Transverse colon (tissue), 4 donors: ENCODE data around the gene CFAP92. TPM values are rescaled to one million over a fixed set of nuclear protein-coding genes. Genes with fewer than 3 reads are reported as not detected.

Source experiments
- DNase-seq: peaks from one replicate; pipeline ENCODE4 v3.0.0-alpha.2; 2019
- H3K27ac ChIP-seq, 4 donors: fragments of 200-600 bp; sonication (generic); 2 replicates each; pipeline ENCODE4 v1.5.1; 2016 to 2018; ENCODE audit warnings: inconsistent platforms in 4 of 4
- H3K27me3 ChIP-seq: fragments of 200-600 bp; sonication (generic); 2 replicates; pipeline ENCODE4 v1.5.1; 2017; ENCODE audit warnings: inconsistent platforms
- H3K36me3 ChIP-seq, 4 donors: fragments of 200-600 bp; sonication (generic); 2 replicates each; pipeline ENCODE4 v1.5.1; 2017 to 2019; ENCODE audit warnings: inconsistent platforms in 4 of 4
- H3K4me1 ChIP-seq, 4 donors: fragments of 200-600 bp; sonication (generic); 2 replicates each; pipeline ENCODE4 v1.5.1; 2017 to 2020; ENCODE audit warnings: inconsistent platforms in 4 of 4
- H3K4me3 ChIP-seq, 4 donors: fragments of 200-600 bp; sonication (generic); 1 replicate in 1 of 4; 2 replicates in 3 of 4; pipeline versions ENCODE4 v1.5.1 to v1.6.1; 2017 to 2019; ENCODE audit warnings: inconsistent platforms in 4 of 4
- H3K9me3 ChIP-seq, 2 donors: fragments of 200-600 bp; sonication (generic); 2 replicates each; pipeline ENCODE4 v1.5.1; 2017 to 2019; ENCODE audit warnings: inconsistent platforms in 2 of 2
- CTCF ChIP-seq, 5 experiments: fragments of 200-600 bp in 3 of 5; fragments of 450-650 bp in 2 of 5; sonication (generic) in 3 of 5; IDR thresholded peaks; 1 replicate in 2 of 5; 2 replicates in 3 of 5; pipeline ENCODE4 v1.5.1; 2016 to 2017; ENCODE audit warnings: antibody characterized with exemption in 5 of 5, inconsistent platforms in 3 of 5, mild to moderate bottlenecking in 2 of 5, moderate library complexity in 1 of 5
- EP300 ChIP-seq: sonication (generic); formaldehyde crosslinking; IDR thresholded peaks from one replicate; pipeline ENCODE4 v1.6.1; 2017; ENCODE audit warnings: antibody characterized with exemption, low read depth
- POLR2A ChIP-seq: fragments of 450-650 bp; IDR thresholded peaks from one replicate; pipeline ENCODE4 v1.6.1; 2016; ENCODE audit warnings: antibody characterized with exemption, mild to moderate bottlenecking, moderate library complexity
- POLR2AphosphoS5 ChIP-seq, 3 donors: sonication (generic); formaldehyde crosslinking; IDR thresholded peaks; one replicate each; pipeline ENCODE4 v1.6.1; 2016; ENCODE audit warnings: antibody characterized with exemption in 3 of 3
- WGBS, 2 donors: methylation state at CpG; one replicate each; pipeline ENCODE4 v1.1.5; 2018; ENCODE audit warnings: low coverage in 1 of 2; 5-methylcytosine and 5-hydroxymethylcytosine counted together
- in situ Hi-C, 4 donors: fragments of 200-750 bp; cut with MboI; loops; one replicate each; pipeline versions ENCODE4 v1.15.0 to v1.15.1; 2017; ENCODE audit warnings: low sequenced_read_pairs in 3 of 4, low pct_ligation_motif_present in 1 of 4, low pct_unique_long_range_greater_than_20kb in 1 of 4
- intact Hi-C: fragments of 100-400 bp; cut with DNase I; formaldehyde crosslinking; loops from one replicate; pipeline ENCODE4 v1.15.1; 2023; ENCODE audit warnings: low total_unique reads
- total RNA-seq, 4 donors: library from RNA; depleted of rRNA; stranded (reverse); fragments of >200 nt; gene quantifications; one replicate each; pipeline ENCODE4 v1.1.0, GENCODE V29; 2016

CFAP92 gene, protein sequence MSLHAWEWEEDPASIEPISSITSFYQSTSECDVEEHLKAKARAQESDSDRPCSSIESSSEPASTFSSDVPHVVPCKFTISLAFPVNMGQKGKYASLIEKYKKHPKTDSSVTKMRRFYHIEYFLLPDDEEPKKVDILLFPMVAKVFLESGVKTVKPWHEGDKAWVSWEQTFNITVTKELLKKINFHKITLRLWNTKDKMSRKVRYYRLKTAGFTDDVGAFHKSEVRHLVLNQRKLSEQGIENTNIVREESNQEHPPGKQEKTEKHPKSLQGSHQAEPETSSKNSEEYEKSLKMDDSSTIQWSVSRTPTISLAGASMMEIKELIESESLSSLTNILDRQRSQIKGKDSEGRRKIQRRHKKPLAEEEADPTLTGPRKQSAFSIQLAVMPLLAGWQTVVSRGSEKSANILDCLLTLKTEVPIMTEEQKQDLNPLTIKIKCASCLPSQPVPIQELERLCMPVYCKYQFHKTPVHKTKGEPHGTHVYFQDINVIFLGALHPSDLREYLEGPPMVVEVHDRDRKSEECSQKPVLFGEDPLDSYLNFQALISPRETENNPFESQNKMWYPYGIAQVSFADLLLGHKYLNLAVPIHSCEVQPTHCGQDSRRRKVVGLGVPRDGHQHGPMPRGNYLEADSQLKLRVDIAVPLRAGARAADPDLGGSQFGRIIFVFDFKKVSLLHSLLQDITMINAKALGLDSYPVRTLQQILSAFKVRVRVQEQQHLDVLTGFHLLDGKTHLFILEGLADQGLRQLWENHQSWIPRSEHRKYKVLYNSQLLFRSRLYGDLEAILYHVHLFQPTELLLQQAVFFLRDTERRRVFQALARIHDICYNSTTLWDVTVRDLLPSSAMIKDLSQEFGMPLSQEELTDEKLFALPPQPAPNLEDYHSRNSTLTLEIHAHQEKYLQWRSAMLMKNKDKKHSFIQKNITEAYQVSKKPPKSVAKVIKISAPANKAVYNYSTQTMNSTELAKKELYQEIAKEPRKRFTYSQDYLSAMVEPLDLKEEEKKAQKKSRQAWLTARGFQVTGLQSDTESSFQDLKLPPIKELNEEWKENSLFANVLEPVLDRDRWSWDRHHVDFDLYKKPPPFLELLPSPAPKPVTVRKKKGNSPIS
- 1 to 10 TPM in 1 of 4 donors, under 1 TPM in 1, not detected in 2; 0.95 to 1.2 TPM for total RNA-seq

- intact Hi-C loops = no loop called here
- H3K27me3 ChIP-seq = peaks cover 13% of the 10 kb centered on the region
- no peaks in the 10 kb centered on the region for H3K36me3 ChIP-seq
- peak; percentile 94 for DNase-seq
- 24% methylated on average over 36 of the region's 57 CpGs; no CpG with 5 or more reads in 1 of the 2 donors for WGBS, 2 donors
- TF ChIP-seq EP300 (no peak), POLR2AphosphoS5 (IDR thresholded peaks at IDR 0.05) (peak in 1 of 3 donors; percentile 36), CTCF (IDR thresholded peaks at IDR 0.05) (no peak)
- H3K4me1 ChIP-seq = peaks cover 4 to 14% (median 14%) of the 10 kb centered on the region in 4 donors
- H3K27ac ChIP-seq = peak within 1 kb of the TSS in 1 of 4 donors; percentile 2
- peak within 1 kb of the TSS; percentile 23 to 52 (median 34) for H3K4me3 ChIP-seq
- in situ Hi-C loops = no loop called here
- H3K9me3 ChIP-seq = no peaks in the 10 kb centered on the region
Observed at GRCh38 chr3:128993461-128994172, at the start of gene CFAP92. Gene CFAP92, minus strand, starts transcription at chr3:128994076. Its CDS starts 772 bp downstream, at chr3:128993304.

GRCh38 chr3:129040579-129041300, 46.9 kb upstream of the CFAP92 start:
- Histone ChIP-seq H3K36me3 (no peaks in the 10 kb centered on the region), H3K27me3 (peaks cover 15% of the 10 kb centered on the region), H3K4me1 (peaks cover 0 to 5% (median 2%) of the 10 kb centered on the region in 4 donors), H3K4me3 (no peak overlapping the region), H3K27ac (no peak overlapping the region), H3K9me3 (no peaks in the 10 kb centered on the region)
- intact Hi-C loops = no loop called here
- TF ChIP-seq CTCF (IDR thresholded peaks at IDR 0.05) (no peak), POLR2AphosphoS5 (IDR thresholded peaks at IDR 0.05) (no peak), EP300 (no peak), POLR2A (no peak)
- 90 to 95% methylated on average over 1 to 15 of the region's 15 CpGs for WGBS, 2 donors
- in situ Hi-C loops = loop anchor here in 1 of 4 donors (10.0 kb wide), 1 partner anchor 204 kb away; the partner anchor contains the start of gene COPG1
- no peak for DNase-seq

DNA sequence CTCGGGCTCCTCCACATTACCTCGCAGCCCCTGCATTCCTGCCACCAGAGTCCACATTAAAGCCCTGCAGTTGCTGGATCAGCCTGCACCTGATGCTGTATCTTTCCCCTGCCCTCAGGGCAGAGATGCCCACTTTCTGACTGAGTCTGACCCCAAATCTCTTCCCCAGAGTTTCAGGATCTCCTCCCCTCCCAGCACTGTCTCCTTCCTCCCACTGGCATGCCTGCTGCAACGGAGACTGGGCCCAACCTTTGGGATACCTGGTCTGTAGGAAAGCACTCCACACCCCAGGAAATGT, 46.1 kb upstream of the CFAP92 start:
- Histone ChIP-seq H3K4me1 (no peaks in the 10 kb centered on the region), H3K4me3 (no peak overlapping the region), H3K27ac (no peak overlapping the region), H3K9me3 (no peaks in the 10 kb centered on the region), H3K27me3 (peaks cover 9% of the 10 kb centered on the region), H3K36me3 (no peaks in the 10 kb centered on the region)
- in situ Hi-C loops (loop anchor here in 1 of 4 donors (10.0 kb wide), 1 partner anchor 205 kb away; the partner anchor contains the start of gene COPG1), intact Hi-C loops (no loop called here)
- no peak for TF ChIP-seq CTCF (IDR thresholded peaks at IDR 0.05)
- TF ChIP-seq EP300 = no peak
- TF ChIP-seq POLR2AphosphoS5 (IDR thresholded peaks at IDR 0.05) = no peak
- TF ChIP-seq POLR2A = no peak
- no peak for DNase-seq
- 52 to 59% methylated on average over 3 of the region's 3 CpGs for WGBS, 2 donors
